HG03060 (cell line): Measurements from ENCODE around the gene MMP21.

Source experiments
- ATAC-seq: cut with Tn5 transposase; IDR thresholded peaks from one replicate; pipeline ENCODE4 v1.9.1; 2021; ENCODE audit warnings: low read depth, moderate number of reproducible peaks; ENCODE audit not compliant: unreplicated experiment

Gene MMP21

DNA sequence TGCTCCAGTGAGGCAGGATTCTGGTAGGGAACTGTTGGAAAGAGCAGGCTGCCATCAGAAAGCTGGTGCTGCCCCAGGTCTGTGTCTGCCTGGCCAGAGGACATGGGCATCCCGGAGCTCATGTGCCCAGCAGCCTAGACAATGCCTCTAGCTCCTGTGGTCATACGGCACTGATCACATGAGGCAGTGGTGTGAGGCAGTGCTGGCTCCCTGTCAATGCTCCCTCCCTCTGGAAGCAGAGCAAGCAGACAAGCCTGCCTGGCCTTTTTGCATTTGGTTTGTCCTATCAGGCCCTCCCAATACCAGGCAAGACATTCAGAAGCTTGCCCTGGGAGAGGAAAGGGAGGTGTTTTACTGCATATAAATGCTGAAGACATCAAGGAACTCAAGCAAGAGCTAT is 19.5 kb upstream of the MMP21 start:
- no peak for ATAC-seq

DNA sequence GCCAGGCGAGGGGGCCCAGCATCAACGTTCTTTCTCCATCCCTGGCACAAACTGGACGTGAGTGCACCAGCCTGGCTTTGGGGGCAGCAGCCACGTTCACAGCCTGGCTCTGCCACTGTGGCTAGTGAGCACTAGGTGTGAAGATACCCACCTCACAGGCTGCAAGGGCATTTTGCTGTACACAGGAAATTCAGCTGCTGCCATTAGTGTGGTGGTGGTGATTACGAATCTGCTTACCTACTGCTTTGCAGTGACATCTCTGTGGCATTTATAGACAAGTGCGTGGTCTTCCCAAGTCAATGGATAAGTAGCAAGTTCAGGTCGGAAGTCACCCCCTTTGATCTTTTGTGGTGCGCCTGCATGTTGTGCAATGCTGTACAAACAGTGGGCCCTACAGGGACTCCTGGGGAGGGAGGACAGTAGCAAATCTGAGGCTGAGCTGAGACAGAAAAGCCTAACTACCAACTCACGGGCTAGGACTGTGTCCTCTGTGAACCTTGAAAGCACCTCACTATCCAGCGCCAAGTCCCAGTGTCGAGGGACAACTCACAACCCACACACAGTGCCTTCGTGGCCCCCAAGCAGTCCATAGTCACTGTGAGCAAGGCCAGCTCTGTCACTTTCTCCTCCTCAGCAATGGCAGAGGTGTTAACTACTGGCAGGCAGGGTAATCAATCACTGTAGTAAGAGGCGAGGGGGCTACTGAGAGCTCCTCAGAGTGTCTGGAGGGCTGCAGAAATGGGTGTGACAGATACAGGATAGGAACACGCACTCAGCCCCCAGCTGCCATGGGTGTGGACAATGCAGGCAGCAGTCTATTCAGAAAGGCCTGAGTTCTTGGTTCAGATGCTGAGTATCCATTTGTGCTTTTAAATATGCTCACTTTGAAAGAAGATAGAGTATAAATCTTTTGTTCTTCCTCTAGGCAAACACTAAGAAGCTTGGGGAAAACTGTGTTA is 17.0 kb upstream of the MMP21 start:
- no peak for ATAC-seq

- no peak for ATAC-seq
Measured at GRCh38 chr10:125788156-125789034, 12.8 kb upstream of the MMP21 start.

- ATAC-seq: no peak
Measured at GRCh38 chr10:125785791-125786190, 10.2 kb upstream of the MMP21 start.

DNA sequence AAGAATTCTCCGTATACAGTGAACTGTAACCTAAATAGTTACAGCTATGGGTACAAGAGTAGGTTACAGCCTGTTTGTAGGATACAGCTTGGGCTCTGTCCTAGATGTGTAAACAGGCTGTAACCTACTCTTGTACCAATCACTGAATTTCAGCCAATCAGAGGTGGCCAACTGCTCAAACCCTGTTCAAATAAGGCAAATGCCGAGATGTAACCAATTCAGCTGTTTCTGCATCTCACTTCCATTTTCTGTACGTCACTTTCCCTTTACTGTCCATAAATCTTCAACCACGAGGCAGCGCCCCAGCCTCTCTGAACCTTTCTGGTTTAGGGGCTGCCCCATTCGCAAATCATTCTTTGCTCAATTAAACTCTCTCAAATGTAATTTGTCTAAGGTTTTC is 8.3 kb upstream of the MMP21 start:
- ATAC-seq: peak; percentile 73

DNA sequence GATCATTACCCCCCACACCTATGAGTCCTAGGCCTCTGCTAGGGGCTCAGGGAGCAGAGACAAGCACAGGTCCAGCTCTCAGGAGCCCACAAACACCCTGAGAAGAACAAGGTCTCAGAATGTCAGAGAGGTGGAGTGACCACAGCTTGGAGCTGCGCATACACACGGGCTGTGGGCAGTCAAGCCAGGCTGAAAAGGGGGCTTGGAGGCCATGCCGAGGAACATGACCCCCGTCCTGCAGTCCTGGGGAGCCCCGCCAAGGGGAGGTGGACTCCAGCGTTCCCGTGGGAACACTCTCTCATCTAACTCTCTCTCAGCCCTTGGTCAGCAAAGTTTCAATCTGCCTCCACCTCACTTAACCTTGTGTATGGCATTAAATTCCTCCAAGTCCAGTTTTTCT is 7.8 kb upstream of the MMP21 start:
- ATAC-seq: no peak

GRCh38 chr10:125782616-125783015 is 7.0 kb upstream of the MMP21 start:
- ATAC-seq: no peak

GRCh38 chr10:125782054-125782453 is 6.4 kb upstream of the MMP21 start:
- no peak for ATAC-seq

DNA sequence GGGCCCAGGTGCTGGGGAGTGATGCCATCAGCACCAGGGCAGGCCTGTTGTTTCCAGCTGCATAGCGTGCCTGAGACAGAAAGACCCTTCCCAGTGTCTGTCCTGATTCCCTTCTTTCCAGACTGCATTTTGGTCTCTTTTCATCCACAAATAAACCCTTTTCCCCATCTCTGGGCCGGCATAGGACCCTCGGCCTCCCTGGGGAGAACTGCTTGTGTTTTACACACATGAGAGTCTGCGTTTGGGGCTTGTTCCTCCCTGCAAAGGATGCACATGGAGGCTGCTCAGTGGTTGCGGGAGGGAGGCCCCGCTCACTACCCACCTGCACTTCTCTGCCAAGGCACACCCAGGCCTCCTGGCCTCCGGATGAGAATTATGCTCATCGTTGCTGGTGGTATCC is 5.8 kb upstream of the MMP21 start:
- no peak for ATAC-seq

- ATAC-seq: no peak
Measured at GRCh38 chr10:125779403-125780327, 4.0 kb upstream of the MMP21 start.

- no peak for ATAC-seq
Measured at GRCh38 chr10:125778556-125778955, 2.9 kb upstream of the MMP21 start.

GRCh38 chr10:125777806-125778205 is 2.2 kb upstream of the MMP21 start:
- ATAC-seq: no peak

- no peak for ATAC-seq
Measured at GRCh38 chr10:125774581-125775191, 935 bp downstream of the MMP21 start.

- ATAC-seq: no peak
Measured at GRCh38 chr10:125773687-125774543, 1.7 kb downstream of the MMP21 start.

GRCh38 chr10:125772864-125773180 is 2.8 kb downstream of the MMP21 start:
- ATAC-seq: no peak

GRCh38 chr10:125772112-125772863 is 3.3 kb downstream of the MMP21 start:
- no peak for ATAC-seq

GRCh38 chr10:125770844-125771243 is 4.8 kb downstream of the MMP21 start:
- no peak for ATAC-seq

- no peak for ATAC-seq
Measured at GRCh38 chr10:125769175-125769574, 6.4 kb downstream of the MMP21 start.
